Measurements from ENCODE around the gene RYR2.

- TF ChIP-seq CTCF (IDR thresholded peaks at IDR 0.05) (no peak), EZH2 (IDR thresholded peaks at IDR 0.05; ENCODE audit: borderline replicate concordance, insufficient read depth, low read depth, low read length, poor library complexity, severe bottlenecking) (no peak)
Measured at GRCh38 chr1:237619553-237619952, 577.6 kb downstream of the RYR2 start.
